Measurements from ENCODE around the gene PATL2.

DNA sequence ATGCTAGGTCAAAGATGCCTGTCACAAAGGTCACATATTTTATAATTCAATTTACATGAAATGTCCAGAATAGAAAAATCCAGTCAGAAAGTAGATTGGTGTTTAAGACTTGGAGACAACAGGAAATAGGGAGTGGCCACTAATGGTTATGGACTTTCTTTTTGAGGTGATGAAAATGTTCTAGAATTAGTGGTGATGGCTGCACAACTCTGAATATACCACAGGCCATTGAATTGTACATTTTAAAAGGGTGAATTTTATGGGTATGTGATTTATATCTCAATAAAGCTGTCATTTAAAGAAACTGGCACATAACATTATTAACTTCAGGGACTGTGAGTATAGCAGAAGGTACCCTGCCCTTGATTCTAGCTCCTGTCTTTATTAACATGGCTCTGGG lies 63.5 kb downstream of the PATL2 start:
- TF ChIP-seq, protein P1, sequence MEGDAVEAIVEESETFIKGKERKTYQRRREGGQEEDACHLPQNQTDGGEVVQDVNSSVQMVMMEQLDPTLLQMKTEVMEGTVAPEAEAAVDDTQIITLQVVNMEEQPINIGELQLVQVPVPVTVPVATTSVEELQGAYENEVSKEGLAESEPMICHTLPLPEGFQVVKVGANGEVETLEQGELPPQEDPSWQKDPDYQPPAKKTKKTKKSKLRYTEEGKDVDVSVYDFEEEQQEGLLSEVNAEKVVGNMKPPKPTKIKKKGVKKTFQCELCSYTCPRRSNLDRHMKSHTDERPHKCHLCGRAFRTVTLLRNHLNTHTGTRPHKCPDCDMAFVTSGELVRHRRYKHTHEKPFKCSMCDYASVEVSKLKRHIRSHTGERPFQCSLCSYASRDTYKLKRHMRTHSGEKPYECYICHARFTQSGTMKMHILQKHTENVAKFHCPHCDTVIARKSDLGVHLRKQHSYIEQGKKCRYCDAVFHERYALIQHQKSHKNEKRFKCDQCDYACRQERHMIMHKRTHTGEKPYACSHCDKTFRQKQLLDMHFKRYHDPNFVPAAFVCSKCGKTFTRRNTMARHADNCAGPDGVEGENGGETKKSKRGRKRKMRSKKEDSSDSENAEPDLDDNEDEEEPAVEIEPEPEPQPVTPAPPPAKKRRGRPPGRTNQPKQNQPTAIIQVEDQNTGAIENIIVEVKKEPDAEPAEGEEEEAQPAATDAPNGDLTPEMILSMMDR (IDR thresholded peaks at IDR 0.05), result no peak
- TF ChIP-seq POLR2A (IDR thresholded peaks at IDR 0.05), result no peak

Data from testis (tissue), 2 donors.